Esophagus muscularis mucosa (tissue), 4 donors: Measurements from ENCODE around the gene EME1. TPM values are rescaled to one million over a fixed set of nuclear protein-coding genes. Genes with fewer than 3 reads are reported as not detected.
"Not testable (repeated sequence)": the region's sequence is repeated elsewhere in the genome, so short reads cannot be mapped to it uniquely, and the experiment has no call there.

Experiments
- DNase-seq: peaks from one replicate; pipeline ENCODE4 v3.0.0-alpha.2; 2017; ENCODE audit errors: extremely low spot score
- H3K27ac ChIP-seq, 4 donors: fragments of 200-600 bp; sonication (generic); replicated peaks in 1 of 4; 1 replicate in 3 of 4; 2 replicates in 1 of 4; pipeline ENCODE4 v1.5.1; 2016 to 2019; ENCODE audit warnings: mild to moderate bottlenecking in 1 of 4
- H3K27me3 ChIP-seq, 4 donors: fragments of 200-600 bp; sonication (generic); one replicate each; pipeline versions ENCODE4 v1.5.1 to v1.6.0; 2016 to 2019
- H3K36me3 ChIP-seq, 4 donors: fragments of 200-600 bp; sonication (generic); one replicate each; pipeline ENCODE4 v1.5.1; 2016 to 2019
- H3K4me1 ChIP-seq, 4 donors: fragments of 200-600 bp; sonication (generic); one replicate each; pipeline ENCODE4 v1.5.1; 2016 to 2019
- H3K4me3 ChIP-seq, 4 donors: fragments of 200-600 bp; sonication (generic); 1 replicate in 2 of 4; 2 replicates in 2 of 4; pipeline ENCODE4 v1.5.1; 2016 to 2019; ENCODE audit warnings: mild to moderate bottlenecking in 4 of 4, moderate library complexity in 1 of 4
- H3K9me3 ChIP-seq, 4 donors: fragments of 200-600 bp; sonication (generic); 1 replicate in 3 of 4; 2 replicates in 1 of 4; pipeline ENCODE4 v1.5.1; 2016 to 2019
- CTCF ChIP-seq, 3 experiments: fragments of 200-600 bp in 2 of 3; fragments of 450-650 bp in 1 of 3; sonication (generic) in 2 of 3; IDR thresholded peaks; one replicate each; pipeline ENCODE4 v1.5.1; 2017 to 2019; ENCODE audit warnings: antibody characterized with exemption in 3 of 3, mild to moderate bottlenecking in 2 of 3, moderate library complexity in 1 of 3
- EP300 ChIP-seq: sonication (generic); formaldehyde crosslinking; IDR thresholded peaks from one replicate; pipeline ENCODE4 v1.6.1; 2017; ENCODE audit warnings: antibody characterized with exemption
- POLR2A ChIP-seq: fragments of 450-650 bp; IDR thresholded peaks from one replicate; pipeline ENCODE4 v1.6.1; 2017; ENCODE audit warnings: antibody characterized with exemption, moderate library complexity, mild to moderate bottlenecking, low read depth
- POLR2AphosphoS5 ChIP-seq, 2 donors: sonication (generic); formaldehyde crosslinking; IDR thresholded peaks; one replicate each; pipeline ENCODE4 v1.6.1; 2017; ENCODE audit warnings: antibody characterized with exemption in 2 of 2
- WGBS: methylation state at CpG from one replicate; pipeline ENCODE4 v1.1.5; 2018; 5-methylcytosine and 5-hydroxymethylcytosine counted together
- intact Hi-C: fragments of 100-400 bp; cut with DNase I; formaldehyde crosslinking; loops from one replicate; pipeline ENCODE4 v1.15.1; 2023
- total RNA-seq, 4 donors: library from RNA; depleted of rRNA; stranded (reverse); fragments of >200 nt; gene quantifications; one replicate each; pipeline versions ENCODE4 v1.1.0 to v1.2.1, GENCODE V29; 2016

The EME1 gene
- total RNA-seq, 4 donors from 2014 or later = not detected

DNA sequence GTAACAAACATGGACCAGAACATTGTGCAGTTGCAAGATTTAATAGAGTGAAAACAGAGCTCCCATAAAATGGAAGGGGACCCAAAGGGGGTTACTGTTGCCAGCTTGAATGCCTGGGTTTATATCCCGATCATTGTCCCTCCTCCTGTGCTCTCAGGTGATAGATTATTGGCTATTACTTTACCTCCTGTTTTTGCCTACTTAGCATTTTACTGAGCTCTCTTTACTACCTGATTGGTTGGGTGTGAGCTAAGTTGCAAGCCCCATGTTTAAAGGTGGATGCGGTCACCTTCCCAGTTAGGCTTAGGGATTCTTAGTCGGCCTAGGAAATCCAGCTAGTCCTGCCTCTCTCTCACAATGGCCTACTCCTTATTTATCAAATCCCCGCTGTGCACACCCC, 32.3 kb downstream of the EME1 start:
- intact Hi-C loops, H3K4me3 ChIP-seq, H3K9me3 ChIP-seq, DNase-seq, H3K27ac ChIP-seq, H3K4me1 ChIP-seq, H3K36me3 ChIP-seq: not testable (repeated sequence)
- peaks cover 0 to 15% (median 0%) of the 10 kb centered on the region in 4 donors for H3K27me3 ChIP-seq
- 79% methylated on average over 4 of the region's 4 CpGs for WGBS

DNA sequence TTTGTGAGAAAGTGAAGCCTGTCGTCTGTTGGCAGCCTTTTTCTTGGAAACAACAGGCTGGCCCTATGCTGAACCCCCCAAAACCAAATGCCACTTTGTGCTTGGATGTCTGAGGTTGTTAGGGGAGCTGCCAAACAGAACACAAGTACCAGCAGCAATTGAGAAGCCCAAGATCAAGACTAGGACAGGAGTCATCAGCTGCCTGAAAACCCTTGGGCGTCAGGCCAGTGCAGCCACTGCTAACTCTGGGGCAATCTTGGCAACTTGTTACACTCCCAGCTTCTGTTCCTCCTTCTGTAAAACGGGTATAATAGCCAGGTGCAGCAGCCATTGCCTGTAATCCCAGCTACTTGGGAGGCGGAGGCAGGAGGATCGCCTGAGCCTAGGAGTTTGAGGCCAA, 33.5 kb downstream of the EME1 start:
- DNase-seq = no peak
- Histone ChIP-seq H3K27me3 (peaks cover 0 to 15% (median 0%) of the 10 kb centered on the region in 4 donors), H3K27ac (no peak overlapping the region), H3K4me3 (no peak overlapping the region), H3K36me3 (no peaks in the 10 kb centered on the region), H3K9me3 (no peaks in the 10 kb centered on the region), H3K4me1 (no peaks in the 10 kb centered on the region)
- WGBS = 81% methylated on average over 5 of the region's 5 CpGs
- TF ChIP-seq POLR2A (no peak), EP300 (no peak), CTCF (IDR thresholded peaks at IDR 0.05) (no peak), POLR2AphosphoS5 (IDR thresholded peaks at IDR 0.05) (no peak)
- intact Hi-C loops = no loop called here

GRCh38 chr17:50407921-50408320, 34.9 kb downstream of the EME1 start:
- no peak for DNase-seq
- Histone ChIP-seq H3K4me3 (no peak overlapping the region), H3K27ac (no peak overlapping the region), H3K36me3 (no peaks in the 10 kb centered on the region), H3K9me3 (no peaks in the 10 kb centered on the region), H3K27me3 (peaks cover 0 to 15% (median 0%) of the 10 kb centered on the region in 4 donors), H3K4me1 (no peaks in the 10 kb centered on the region)
- intact Hi-C loops = no loop called here
- TF ChIP-seq CTCF (IDR thresholded peaks at IDR 0.05) (no peak), POLR2A (no peak), EP300 (no peak), POLR2AphosphoS5 (IDR thresholded peaks at IDR 0.05) (no peak)
- 79% methylated on average over 4 of the region's 4 CpGs for WGBS

DNA sequence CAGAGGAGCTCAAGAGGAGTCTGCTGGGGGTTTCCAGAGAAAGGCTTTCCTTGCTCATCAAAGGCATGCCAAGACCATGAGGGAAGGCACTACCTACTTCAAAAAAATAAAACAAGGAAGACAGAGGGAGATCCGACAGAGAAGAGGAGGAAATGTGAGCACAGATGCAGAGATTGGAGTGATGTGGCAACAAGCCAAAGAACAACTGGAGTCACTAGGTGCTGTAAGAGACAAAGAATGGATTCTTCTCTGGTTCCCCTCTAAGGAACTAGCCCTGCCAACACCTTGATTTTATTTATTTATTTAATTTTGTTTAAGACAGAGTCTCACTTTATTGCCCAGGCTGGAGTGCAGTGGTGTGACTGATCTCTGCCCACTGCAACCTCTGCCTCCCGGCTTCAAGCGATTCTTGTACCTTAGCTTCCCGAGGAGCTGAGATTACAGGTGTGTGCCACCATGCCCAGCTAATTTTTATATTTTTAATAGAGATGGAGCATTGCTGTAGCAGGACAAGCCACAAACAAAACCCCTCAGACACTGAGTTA, 39.2 kb downstream of the EME1 start:
- WGBS = 89% methylated on average over 4 of the region's 4 CpGs
- no peaks in the 10 kb centered on the region for H3K27me3 ChIP-seq
- H3K27ac ChIP-seq = no peak overlapping the region
- H3K4me3 ChIP-seq = no peak overlapping the region
- no peaks in the 10 kb centered on the region for H3K9me3 ChIP-seq
- no peak for DNase-seq
- H3K36me3 ChIP-seq = no peaks in the 10 kb centered on the region
- intact Hi-C loops = no loop called here
- TF ChIP-seq CTCF (IDR thresholded peaks at IDR 0.05) (no peak), EP300 (no peak), POLR2A (no peak), POLR2AphosphoS5 (IDR thresholded peaks at IDR 0.05) (no peak)
- H3K4me1 ChIP-seq = no peaks in the 10 kb centered on the region

DNA sequence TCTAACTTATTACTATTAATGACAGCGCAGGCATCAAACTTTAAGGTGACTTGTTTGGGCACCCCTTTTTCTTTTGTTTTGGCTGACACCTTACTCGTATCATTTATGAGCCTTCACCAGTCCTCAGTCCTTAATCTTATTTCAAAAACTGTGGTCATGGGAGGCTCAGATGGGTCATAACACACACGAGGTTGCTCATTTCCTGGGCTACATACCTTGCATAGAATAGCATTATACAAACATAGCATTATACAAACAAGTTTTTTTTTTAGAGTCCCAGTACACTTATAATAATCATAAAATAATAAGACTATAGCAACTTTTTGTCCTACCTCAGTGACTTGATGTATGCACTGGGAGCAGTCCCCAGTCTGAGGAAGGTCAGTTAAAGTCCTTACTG, 41.8 kb downstream of the EME1 start:
- intact Hi-C loops = no loop called here
- TF ChIP-seq POLR2A (no peak), POLR2AphosphoS5 (IDR thresholded peaks at IDR 0.05) (no peak), CTCF (IDR thresholded peaks at IDR 0.05) (no peak), EP300 (no peak)
- no peak overlapping the region for H3K27ac ChIP-seq
- WGBS = 81% methylated on average over 3 of the region's 3 CpGs
- H3K27me3 ChIP-seq = no peaks in the 10 kb centered on the region
- H3K4me1 ChIP-seq = no peaks in the 10 kb centered on the region
- H3K4me3 ChIP-seq = no peak overlapping the region
- no peaks in the 10 kb centered on the region for H3K36me3 ChIP-seq
- DNase-seq = no peak
- H3K9me3 ChIP-seq = no peaks in the 10 kb centered on the region

GRCh38 chr17:50419577-50419976, 46.5 kb downstream of the EME1 start:
- H3K27me3 ChIP-seq, H3K36me3 ChIP-seq, H3K27ac ChIP-seq, H3K4me3 ChIP-seq, DNase-seq, intact Hi-C loops, H3K9me3 ChIP-seq: not testable (repeated sequence)
- 95% methylated on average over 10 of the region's 10 CpGs for WGBS
- H3K4me1 ChIP-seq = peaks cover 0 to 20% (median 11%) of the 10 kb centered on the region in 4 donors
